Endothelial cell of umbilical vein (primary cell): ENCODE results near the gene PGA3. TPM values are rescaled to one million over a fixed set of nuclear protein-coding genes. Genes with fewer than 3 reads are reported as not detected.

Experiments used
- BruUV-seq: library from RNA; stranded (reverse); fragments of 400-500 nt; replicated peaks from 2 replicates; lab custom pipeline; 2021; lab: Mats Ljungman, UMichigan
- CTCF ChIA-PET: fragments of 300-600, 350-600 bp; sonication (Branson Sonifier 250); formaldehyde crosslinking; loops from one replicate; lab custom pipeline; 2021; ENCODE audit warnings: antibody characterized with exemption, inconsistent platforms; lab: Charles Lee
- POLR2A ChIA-PET: fragments of 300-600, 350-600 bp; sonication (Branson Sonifier 250); formaldehyde crosslinking; loops from one replicate; lab custom pipeline; 2021; ENCODE audit warnings: antibody characterized with exemption, inconsistent platforms; lab: Charles Lee
- DNase-seq: peaks from one replicate; pipeline ENCODE4 v3.0.0-alpha.2; 2011; ENCODE audit warnings: low read depth, low spot score
- FAIRE-seq: peaks from 2 replicates; lab custom pipeline; 2011; peaks lifted over from hg19 to GRCh38; lab: Jason Lieb, UNC
- H2AFZ ChIP-seq: 2 replicates; pipeline ENCODE4 v1.6.0; 2012; ENCODE audit warnings: low read depth, low read length, control low read depth, inconsistent platforms
- H3K27ac ChIP-seq: 2 replicates; pipeline ENCODE4 v1.5.1; 2011; ENCODE audit warnings: low read depth, mild to moderate bottlenecking, control low read depth, low read length, moderate library complexity; ENCODE audit not compliant: insufficient read depth
- H3K27me3 ChIP-seq, 2 experiments: 2 replicates each; pipeline versions ENCODE4 v1.6.0 to v1.6.1; 2011; ENCODE audit warnings: low read length in 2 of 2, mixed read lengths in 1 of 2; ENCODE audit not compliant: control insufficient read depth in 2 of 2, insufficient read depth in 2 of 2
- H3K36me3 ChIP-seq, 2 experiments: 2 replicates in 1 of 2; 3 replicates in 1 of 2; pipeline ENCODE4 v1.5.1; 2011; ENCODE audit warnings: low read length in 2 of 2, mild to moderate bottlenecking in 1 of 2, moderate library complexity in 1 of 2; ENCODE audit not compliant: control insufficient read depth in 2 of 2, insufficient read depth in 2 of 2; ENCODE audit errors: extremely low read depth in 1 of 2
- H3K4me1 ChIP-seq: 3 replicates; pipeline ENCODE4 v1.5.1; 2011; ENCODE audit warnings: mild to moderate bottlenecking, low read length; ENCODE audit not compliant: control insufficient read depth, insufficient read depth; ENCODE audit errors: extremely low read depth
- H3K4me2 ChIP-seq: 2 replicates; pipeline ENCODE4 v1.6.1; 2011; ENCODE audit warnings: low read length, control low read depth, mixed read lengths; ENCODE audit not compliant: insufficient read depth
- H3K4me3 ChIP-seq, 3 experiments: fragments of 200-600 bp in 1 of 3; sonication (generic), shearing (Covaris generic) in 1 of 3; replicated peaks in 1 of 3; 2 replicates each; pipeline ENCODE4 v1.5.1; 2011 to 2016; ENCODE audit warnings: control low read depth in 3 of 3, low read length in 3 of 3, mild to moderate bottlenecking in 2 of 3, inconsistent platforms in 1 of 3, low read depth in 1 of 3, moderate library complexity in 1 of 3; ENCODE audit not compliant: insufficient read depth in 1 of 3
- H3K79me2 ChIP-seq: 2 replicates; pipeline ENCODE4 v1.6.0; 2012; ENCODE audit warnings: low read length, inconsistent platforms; ENCODE audit not compliant: control insufficient read depth, insufficient read depth
- H3K9ac ChIP-seq: replicated peaks from 2 replicates; pipeline ENCODE3; 2011; ENCODE audit warnings: low read length, control low read depth; ENCODE audit not compliant: insufficient read depth; ENCODE audit errors: extremely low read depth
- H3K9me1 ChIP-seq: replicated peaks from 3 replicates; pipeline ENCODE4 v1.6.0; 2011; ENCODE audit warnings: mild to moderate bottlenecking, low read length; ENCODE audit not compliant: control insufficient read depth, insufficient read depth; ENCODE audit errors: extremely low read depth
- H3K9me3 ChIP-seq: replicated peaks from 2 replicates; pipeline ENCODE4 v1.5.1; 2012; ENCODE audit warnings: low read length, inconsistent platforms; ENCODE audit not compliant: control insufficient read depth, insufficient read depth
- H4K20me1 ChIP-seq: replicated peaks from 2 replicates; pipeline ENCODE3; 2011; ENCODE audit warnings: mild to moderate bottlenecking, low read length; ENCODE audit not compliant: control insufficient read depth, insufficient read depth; ENCODE audit errors: extremely low read depth
- CTCF ChIP-seq, 2 donors: IDR thresholded peaks; 1 replicate in 1 of 2; 2 replicates in 1 of 2; pipeline ENCODE4 v1.5.1; 2011; ENCODE audit warnings: low read length in 2 of 2, mild to moderate bottlenecking in 2 of 2, moderate library complexity in 2 of 2, control low read depth in 1 of 2, inconsistent platforms in 1 of 2, low read depth in 1 of 2; ENCODE audit not compliant: insufficient read depth in 1 of 2; ENCODE audit errors: extremely low read depth in 1 of 2
- EZH2 ChIP-seq: IDR thresholded peaks from 2 replicates; pipeline ENCODE4 v1.6.1; 2012; ENCODE audit warnings: borderline replicate concordance, low read depth, mild to moderate bottlenecking, moderate library complexity, low read length, inconsistent platforms; ENCODE audit not compliant: severe bottlenecking
- FOS ChIP-seq: IDR thresholded peaks from 2 replicates; pipeline ENCODE4 v1.6.1; 2011; ENCODE audit warnings: mild to moderate bottlenecking, low read length, moderate library complexity, borderline replicate concordance; ENCODE audit not compliant: insufficient read depth
- GATA2 ChIP-seq: IDR thresholded peaks from 2 replicates; pipeline ENCODE4 v1.7.0; 2011; ENCODE audit warnings: low read depth, mild to moderate bottlenecking, moderate library complexity, mixed read lengths, low read length; ENCODE audit not compliant: insufficient read length, insufficient read depth
- JUN ChIP-seq: IDR thresholded peaks from 2 replicates; pipeline ENCODE4 v1.6.1; 2011; ENCODE audit warnings: borderline replicate concordance, low read depth; ENCODE audit not compliant: insufficient read length, insufficient read depth
- MYC ChIP-seq: IDR thresholded peaks from one replicate; pipeline ENCODE4 v1.6.1; 2011; ENCODE audit warnings: mild to moderate bottlenecking, low read depth, low read length
- POLR2A ChIP-seq: IDR thresholded peaks from 2 replicates; pipeline ENCODE4 v1.6.1; 2012; ENCODE audit warnings: low read depth, mild to moderate bottlenecking, control low read depth, low read length
- POLR2AphosphoS5 ChIP-seq: IDR thresholded peaks from 2 replicates; pipeline ENCODE4 v1.6.1; 2012; ENCODE audit warnings: low read depth, mild to moderate bottlenecking, control low read depth, low read length, moderate library complexity; ENCODE audit not compliant: insufficient read depth
- dilution Hi-C: fragments of 300-500 bp; cut with MboI; formaldehyde crosslinking; loops from one replicate; pipeline ENCODE4 v1.15.0; 2019; ENCODE audit warnings: low sequenced_read_pairs; ENCODE audit not compliant: extremely low pct_ligation_motif_present
- intact Hi-C: fragments of 100-400 bp; cut with micrococcal nuclease; formaldehyde crosslinking; loops from one replicate; pipeline ENCODE4 v1.10.0; 2022
- polyA plus RNA-seq, 4 experiments: library from polyadenylated mRNA; depleted of rRNA in 3 of 4; stranded (reverse) in 3 of 4; unstranded in 1 of 4; fragments of >200 nt; gene quantifications; 2 replicates each; pipeline versions ENCODE4 v1.2.1 to v1.2.3, GENCODE V29; 2011 to 2012; ENCODE audit warnings: missing spikeins in 1 of 4
- total RNA-seq: library from RNA; stranded (reverse); gene quantifications from 2 replicates; pipeline ENCODE4 v1.2.3, GENCODE V29; 2021
- TF ChIP-seq, protein P1 (sequence below): IDR thresholded peaks from 2 replicates; pipeline ENCODE4 v1.6.1; 2011; ENCODE audit not compliant: insufficient read depth, insufficient read length

Gene PGA3
- total and polyA plus RNA-seq, 2 donors (not counting 3 experiments of a cell fraction or from before 2014, with no cell fraction given): not detected

DNA sequence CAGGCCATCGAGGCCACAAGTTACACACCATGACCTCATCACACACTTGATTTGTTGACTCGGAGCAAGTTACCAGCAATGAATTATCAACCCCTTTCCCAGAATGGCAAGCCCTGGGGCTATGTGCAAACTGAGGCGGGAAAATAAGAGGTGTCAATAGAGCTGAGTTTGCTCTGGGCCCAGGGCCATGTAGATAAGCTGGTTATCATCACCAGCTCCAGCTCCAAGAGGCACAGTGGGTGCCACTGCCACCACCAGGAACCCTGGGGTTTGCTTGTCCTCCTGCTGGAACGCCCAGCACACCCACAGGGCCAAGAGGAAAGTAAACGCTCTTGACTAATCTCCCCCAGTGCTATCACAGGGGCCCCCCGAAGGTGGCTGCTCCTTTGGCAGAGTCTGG is 29.0 kb upstream of the PGA3 start:
- Histone ChIP-seq H3K4me2 (no peak overlapping the region), H3K9ac (no peak overlapping the region), H3K27ac (no peak overlapping the region), H3K9me1 (no peaks in the 10 kb centered on the region), H3K79me2 (no peaks in the 10 kb centered on the region), H4K20me1 (no peaks in the 10 kb centered on the region), H3K4me1 (no peaks in the 10 kb centered on the region), H3K4me3 (no peak overlapping the region), H2AFZ (no peak overlapping the region), H3K36me3 (no peaks in the 10 kb centered on the region), H3K9me3 (no peaks in the 10 kb centered on the region), H3K27me3 (peaks cover 5 to 16% of the 10 kb centered on the region in 2 experiments)
- BruUV-seq: no TSS peak
- ChIA-PET POLR2A (no interaction called here), CTCF (interaction anchor here (0.7 to 2.7 kb wide), 6 partner anchors 15 to 343 kb away, joined by 3 to 8 read pairs (median 4); no protein-coding TSS in a partner anchor)
- TF ChIP-seq POLR2AphosphoS5: no peak
- intact Hi-C loops: no loop called here
- FAIRE-seq (no peak), DNase-seq (no peak)
- dilution Hi-C loops: no loop called here

GRCh38 chr11:61174949-61175348 is 28.4 kb upstream of the PGA3 start:
- ChIA-PET CTCF (interaction anchor here (1.6 to 2.7 kb wide), 3 partner anchors 12 to 344 kb away, joined by 5 to 8 read pairs (median 8); no protein-coding TSS in a partner anchor), POLR2A (no interaction called here)
- Histone ChIP-seq H3K4me1 (no peaks in the 10 kb centered on the region), H3K27me3 (peaks cover 5 to 16% of the 10 kb centered on the region in 2 experiments), H3K36me3 (no peaks in the 10 kb centered on the region), H3K4me3 (no peak overlapping the region), H3K9ac (no peak overlapping the region), H3K9me1 (no peaks in the 10 kb centered on the region), H4K20me1 (no peaks in the 10 kb centered on the region), H3K27ac (no peak overlapping the region), H3K9me3 (no peaks in the 10 kb centered on the region), H2AFZ (no peak overlapping the region), H3K4me2 (no peak overlapping the region), H3K79me2 (no peaks in the 10 kb centered on the region)
- no TSS peak for BruUV-seq
- TF ChIP-seq MYC: no peak
- no peak for TF ChIP-seq EZH2
- no peak for TF ChIP-seq GATA2
- TF ChIP-seq CTCF (IDR thresholded peaks at IDR 0.05; ENCODE audit: extremely low read depth in 1 of 2, insufficient read depth in 1 of 2, low read depth in 1 of 2, low read length in 2 of 2): no peak
- TF ChIP-seq POLR2AphosphoS5: no peak
- TF ChIP-seq FOS: no peak
- TF ChIP-seq POLR2A: no peak
- TF ChIP-seq, protein P1, sequence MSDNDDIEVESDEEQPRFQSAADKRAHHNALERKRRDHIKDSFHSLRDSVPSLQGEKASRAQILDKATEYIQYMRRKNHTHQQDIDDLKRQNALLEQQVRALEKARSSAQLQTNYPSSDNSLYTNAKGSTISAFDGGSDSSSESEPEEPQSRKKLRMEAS: no peak
- no peak for TF ChIP-seq JUN
- DNase-seq: no peak
- dilution Hi-C loops (no loop called here), intact Hi-C loops (loop anchor here (5.0 kb wide), 1 partner anchor 213 kb away; no protein-coding TSS in a partner anchor)
- FAIRE-seq: no peak
